Stimulated activated CD8-positive, alpha-beta memory T cell treated with anti-CD3 and anti-CD28 coated beads, Interleukin-2, amount 100 ng/mL, for 1 hour (primary cell): Measurements from ENCODE around the gene SUPT20HL2.
"Not testable (repeated sequence)": the region's sequence is repeated elsewhere in the genome, so short reads cannot be mapped to it uniquely, and the experiment has no call there.

Experiments used
- DNase-seq, 2 donors: peaks; one replicate each; pipeline ENCODE4 v3.0.0-alpha.2; 2020; ENCODE audit warnings: low read depth in 2 of 2

SUPT20HL2 gene

DNA sequence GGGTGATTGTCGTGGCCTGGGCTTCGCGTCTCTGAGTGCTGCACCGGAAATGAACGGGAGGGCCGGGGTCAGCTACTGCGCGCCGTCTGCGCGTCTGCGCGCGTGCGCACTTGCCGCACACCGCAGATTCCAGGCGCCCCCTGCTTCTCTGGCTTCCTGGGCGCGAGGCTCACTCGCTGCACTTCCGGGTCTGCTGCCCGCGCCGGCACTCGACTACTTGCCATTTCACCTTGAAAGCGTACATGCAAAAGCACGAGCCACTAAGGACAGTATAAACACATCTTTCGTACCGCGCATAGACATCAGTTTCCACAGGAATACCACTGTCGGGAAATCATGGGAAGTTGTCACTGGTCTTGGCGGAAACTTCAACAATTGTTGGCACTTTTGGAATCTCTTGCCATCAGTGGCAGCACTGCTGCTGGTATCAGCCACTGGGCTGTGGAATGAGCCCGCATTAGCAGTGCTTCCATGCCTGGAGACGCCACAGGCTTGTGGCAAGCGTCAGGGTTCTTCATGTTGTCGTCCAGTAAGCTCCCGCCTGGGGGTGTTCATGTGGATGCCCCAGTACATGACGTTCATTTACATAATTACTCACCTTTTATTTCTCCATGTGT, at the start of gene SUPT20HL2:
Gene SUPT20HL2, minus strand, starts transcription at position 51 of the 617 bp plus-strand sequence. CDS start 754 bp downstream, outside the sequence.
- no peak for DNase-seq

DNA sequence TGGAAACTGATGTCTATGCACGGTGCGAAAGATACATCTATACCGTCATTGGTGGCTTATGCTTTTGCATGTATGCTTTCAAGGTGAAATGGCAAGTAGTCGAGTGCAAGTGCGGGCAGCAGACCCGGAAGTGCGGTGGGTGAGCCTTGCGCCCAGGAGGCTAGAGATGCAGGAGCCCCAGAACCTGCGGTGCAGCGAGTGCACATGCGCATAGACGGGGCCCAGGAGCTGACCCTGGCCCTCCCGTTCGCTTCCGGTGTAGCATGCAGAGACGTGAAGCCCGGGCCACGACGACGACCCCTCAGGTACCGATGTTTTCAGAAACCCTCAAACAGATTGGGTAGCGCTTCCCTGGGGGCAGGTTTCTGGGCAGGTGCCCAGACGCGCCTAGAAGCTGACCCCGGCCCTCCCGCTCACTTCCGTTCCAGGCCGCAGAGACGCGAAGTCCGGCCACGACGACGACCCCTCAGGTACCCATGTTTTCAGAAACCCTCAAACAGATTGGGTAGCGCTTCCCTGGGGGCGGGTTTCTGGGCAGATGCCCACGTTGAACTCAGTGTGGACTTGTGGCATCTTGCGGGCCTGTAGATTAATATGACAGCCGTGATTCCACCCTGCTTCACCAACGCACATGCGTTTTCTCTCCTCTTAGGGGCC, 48.3 kb upstream of the SUPT20HL2 start:
- not testable (repeated sequence) for DNase-seq

DNA sequence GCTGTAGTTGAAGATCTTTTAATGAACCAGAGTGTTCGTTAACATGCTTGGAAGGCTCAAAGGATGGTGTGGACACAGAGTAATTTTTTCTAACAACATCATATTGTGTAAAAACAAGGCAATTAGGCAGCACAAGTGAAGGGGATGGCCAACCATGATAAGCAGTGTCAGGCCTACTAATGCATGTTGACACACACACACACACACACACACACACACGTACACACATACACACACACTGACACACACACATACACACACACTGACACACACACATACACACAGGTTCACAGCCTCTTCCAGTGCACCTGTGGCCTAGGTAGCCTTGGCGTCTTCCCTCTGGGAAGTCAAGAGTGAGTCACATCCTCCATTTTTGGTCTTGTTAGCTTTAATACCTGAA, 46.4 kb upstream of the SUPT20HL2 start, which contains the start of gene SUPT20HL1:
Gene SUPT20HL1, plus strand, starts transcription at position 368 of the 400 bp plus-strand sequence. CDS start 2,122 bp downstream, outside the sequence.
- DNase-seq = no peak

DNA sequence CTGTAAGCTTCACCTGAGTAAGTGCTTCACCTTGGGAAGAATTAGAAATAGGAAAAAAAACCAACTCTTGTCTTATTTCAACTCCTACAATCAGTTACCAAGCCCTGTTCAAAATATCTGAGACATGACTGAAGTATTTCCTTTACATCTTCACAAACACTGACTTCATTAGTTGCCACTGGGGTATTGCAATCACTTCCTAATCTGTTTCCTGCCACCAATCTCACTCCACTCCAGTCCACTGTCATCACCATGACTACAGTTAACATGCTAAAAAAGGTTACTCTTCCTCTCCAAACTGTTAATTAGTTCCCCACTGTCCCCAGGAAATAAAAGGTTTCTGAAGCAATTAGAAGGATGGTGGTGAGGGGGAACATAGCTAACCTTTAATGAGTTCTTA, 43.2 kb upstream of the SUPT20HL2 start:
- no peak for DNase-seq

DNA sequence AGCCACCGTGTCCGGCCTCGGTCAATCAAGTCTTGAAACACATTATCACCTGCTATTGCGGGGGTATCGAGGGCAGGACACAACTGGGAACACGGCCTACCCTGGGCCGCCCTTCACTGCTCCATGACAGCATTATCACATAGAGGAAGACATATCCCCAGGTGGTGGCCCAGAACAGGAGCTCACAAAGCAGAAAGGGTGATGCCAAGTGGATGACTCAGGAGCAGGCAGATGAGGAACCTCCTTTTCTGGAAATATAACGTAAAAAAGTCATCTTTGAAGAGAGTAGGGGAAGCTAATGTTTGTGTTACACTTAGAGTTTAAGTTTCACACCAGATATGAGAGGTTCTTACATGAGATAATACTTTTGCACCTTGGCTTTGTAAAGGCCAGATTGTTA, 41.2 kb upstream of the SUPT20HL2 start:
- no peak for DNase-seq

DNA sequence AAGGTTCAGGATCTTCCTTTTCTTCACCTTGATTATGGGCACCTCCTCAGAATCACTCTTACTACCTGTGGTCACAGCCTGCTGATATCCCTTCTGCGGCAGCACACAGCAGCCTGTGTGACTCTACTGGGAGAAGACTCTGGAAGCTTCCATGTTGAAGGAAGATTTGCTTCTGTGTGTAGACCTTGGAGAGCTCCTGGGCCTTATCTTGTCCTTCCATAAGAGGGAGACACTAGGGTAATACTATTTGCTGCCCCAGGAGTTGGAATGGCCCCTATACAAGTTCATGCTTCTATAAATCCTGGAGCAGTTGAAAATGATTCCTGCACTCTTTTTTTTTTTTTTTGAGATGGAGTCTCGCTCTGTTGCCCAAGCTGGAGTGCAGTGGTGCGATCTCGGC, 36.3 kb upstream of the SUPT20HL2 start:
- no peak for DNase-seq

DNA sequence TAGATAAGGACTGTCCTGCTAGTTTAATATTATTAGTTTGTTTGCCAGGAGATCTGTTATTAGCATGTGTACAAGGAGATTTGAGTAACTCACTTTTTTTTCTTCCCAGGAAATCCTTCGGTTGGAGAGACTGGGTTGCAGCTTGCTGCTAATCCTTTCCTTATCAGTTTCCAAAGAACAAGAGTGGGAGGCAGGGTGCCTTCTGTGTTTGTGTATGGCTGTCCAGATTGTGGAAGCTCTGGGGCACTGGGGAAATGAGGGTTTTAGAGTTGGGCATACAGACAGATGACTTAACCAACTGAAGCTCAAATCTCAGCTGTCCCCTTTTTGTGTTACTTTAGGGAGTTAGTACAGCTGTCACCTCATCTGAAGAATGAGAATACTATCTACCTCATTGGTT, 34.0 kb upstream of the SUPT20HL2 start:
- DNase-seq = no peak

DNA sequence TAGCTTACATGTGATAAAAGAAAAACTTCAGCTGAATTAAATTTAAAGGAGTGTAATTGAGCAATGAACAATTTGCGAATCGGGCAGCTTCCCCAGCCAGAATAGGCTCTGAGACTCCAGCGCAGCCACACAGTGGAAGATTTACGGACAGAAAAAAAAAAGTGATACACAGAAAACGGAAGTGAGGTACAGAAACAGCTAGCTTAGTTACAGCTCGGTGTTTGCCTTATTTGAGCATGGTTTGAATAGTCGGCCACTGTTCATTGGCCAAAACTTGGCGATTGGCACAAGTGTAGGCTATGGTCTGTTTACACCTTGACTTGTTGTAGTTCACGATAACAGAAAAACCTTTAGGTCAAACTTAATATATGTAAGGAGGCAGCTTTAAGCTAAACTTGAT, 29.9 kb upstream of the SUPT20HL2 start:
- DNase-seq = no peak

DNA sequence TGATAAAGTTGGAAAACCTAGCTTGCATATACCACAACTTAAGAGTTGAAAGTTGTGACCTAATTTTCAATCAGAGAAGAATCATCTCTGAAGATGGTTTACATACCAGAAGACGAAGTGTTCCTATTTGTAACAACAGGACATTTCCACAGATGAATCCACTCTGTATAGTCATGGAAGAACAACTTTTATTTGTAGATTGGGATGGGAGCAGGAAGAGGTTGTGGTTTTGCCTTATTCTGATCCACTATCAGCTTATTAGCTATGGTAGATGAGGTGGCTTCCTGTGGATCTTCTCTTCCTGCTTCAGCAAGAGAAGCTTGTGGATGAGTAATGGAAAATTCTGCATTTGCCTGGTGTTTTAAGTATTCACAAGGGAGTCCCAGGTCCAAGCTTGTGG, 27.9 kb upstream of the SUPT20HL2 start:
- DNase-seq = no peak

DNA sequence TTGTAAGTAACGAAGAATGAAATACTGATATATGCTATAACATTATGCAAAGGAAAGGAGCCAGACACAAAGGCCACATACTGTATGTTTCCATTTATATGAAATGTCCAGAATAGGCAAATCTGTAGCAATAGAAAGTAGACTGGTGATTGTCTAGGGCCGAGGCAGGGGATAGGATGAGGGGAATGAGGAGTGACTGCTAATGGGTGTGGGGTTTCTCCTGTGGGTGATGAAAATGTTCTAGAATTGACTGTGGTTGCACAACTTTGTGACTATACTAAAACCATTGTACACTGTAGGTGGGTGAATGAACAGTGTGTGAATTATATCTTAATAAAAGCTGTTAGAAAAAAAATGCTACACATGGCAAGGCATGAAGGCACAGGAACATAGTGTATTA, 26.6 kb upstream of the SUPT20HL2 start:
- no peak for DNase-seq

DNA sequence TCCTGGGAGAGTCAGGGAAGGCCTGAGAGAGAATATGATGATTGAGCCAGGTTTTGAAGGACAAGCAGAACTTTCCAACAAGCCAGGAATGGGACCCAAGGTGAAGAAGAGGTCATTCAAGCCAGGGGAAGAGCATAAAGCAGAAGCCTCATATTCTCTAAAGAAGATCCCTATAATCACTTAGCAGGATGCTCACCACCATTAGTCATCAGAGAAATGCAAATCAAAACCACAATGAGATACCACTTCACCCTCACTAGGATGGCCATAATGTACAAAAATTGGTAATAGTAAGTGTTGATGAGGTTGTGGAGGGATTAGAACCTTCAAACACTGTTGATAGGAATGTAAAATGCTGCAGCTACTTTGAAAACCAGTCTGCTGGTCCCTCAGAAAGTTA, 26.0 kb upstream of the SUPT20HL2 start:
- no peak for DNase-seq

DNA sequence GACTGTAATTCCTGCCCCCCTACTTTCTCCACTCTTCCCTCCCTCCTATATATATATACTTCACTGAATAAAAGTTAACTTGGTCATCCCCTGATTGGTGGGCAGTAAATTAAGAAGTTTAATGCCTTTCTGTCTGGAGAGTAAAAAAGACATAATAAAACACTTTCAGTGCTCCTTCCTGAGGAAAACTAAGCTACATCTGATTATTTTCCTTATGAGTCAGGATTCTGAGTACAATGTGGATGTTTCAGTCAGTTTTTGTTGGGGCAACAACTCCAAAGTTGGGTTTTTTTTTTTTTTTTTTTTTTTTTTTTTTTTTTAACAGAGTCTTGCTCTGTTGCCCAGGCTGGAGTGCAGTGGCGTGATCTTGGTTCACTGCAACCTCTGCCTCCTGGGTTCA, 22.0 kb upstream of the SUPT20HL2 start:
- no peak for DNase-seq

DNA sequence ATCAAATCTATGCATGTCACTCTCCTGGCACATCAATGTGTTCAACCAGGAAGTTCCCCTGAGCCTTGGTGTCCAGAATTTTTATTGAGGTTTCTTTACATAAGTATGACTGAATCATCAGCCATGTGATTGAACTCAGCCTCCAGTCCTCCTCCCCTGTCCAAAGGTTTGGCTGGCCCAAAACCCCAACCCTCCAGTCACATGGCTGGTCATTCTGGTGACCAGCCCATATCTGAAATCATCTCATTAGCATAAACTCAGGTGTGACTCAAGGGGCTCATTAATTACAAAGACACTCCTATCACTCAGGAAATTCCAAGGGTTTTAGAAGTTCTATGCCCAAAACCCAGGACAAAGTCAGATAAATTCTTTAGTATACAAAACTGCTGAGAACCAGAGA, 20.6 kb upstream of the SUPT20HL2 start:
- DNase-seq = no peak

DNA sequence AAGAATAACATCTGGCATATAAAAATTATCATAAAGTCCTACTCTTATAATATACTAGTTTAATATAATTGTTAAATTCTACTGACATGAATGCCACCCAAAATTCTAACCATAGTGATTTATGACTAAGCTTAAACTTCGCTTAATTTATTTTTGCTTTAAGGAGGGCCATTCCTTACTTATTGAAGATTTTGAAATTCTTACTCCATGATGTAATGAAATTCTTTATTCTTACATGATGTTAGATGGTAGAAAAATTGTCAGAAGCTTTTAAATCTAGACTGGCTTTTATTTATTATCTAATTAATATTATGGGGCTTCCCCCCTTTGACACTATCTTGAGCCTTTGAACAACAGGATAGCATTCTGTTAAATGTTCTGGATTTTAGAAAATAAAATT, 19.5 kb upstream of the SUPT20HL2 start:
- no peak for DNase-seq

DNA sequence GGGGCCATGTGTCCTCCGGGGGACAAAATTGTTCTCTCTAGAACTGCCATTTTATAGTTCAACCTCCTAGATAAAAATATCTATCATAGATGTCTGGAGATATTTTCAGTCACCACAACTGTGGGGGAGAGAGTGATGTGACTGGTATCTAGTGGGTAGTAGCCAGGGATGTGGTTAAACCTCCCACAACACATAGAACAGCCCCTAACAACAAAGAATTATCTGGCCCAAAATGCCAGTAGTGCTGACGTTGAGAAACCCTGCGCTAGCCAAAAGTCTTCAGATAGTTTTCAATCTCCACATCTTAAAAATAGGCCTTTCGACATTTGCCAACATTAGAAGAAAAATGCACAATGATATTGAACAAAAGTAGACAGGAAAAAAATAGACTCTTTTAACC, 19.0 kb upstream of the SUPT20HL2 start:
- no peak for DNase-seq

DNA sequence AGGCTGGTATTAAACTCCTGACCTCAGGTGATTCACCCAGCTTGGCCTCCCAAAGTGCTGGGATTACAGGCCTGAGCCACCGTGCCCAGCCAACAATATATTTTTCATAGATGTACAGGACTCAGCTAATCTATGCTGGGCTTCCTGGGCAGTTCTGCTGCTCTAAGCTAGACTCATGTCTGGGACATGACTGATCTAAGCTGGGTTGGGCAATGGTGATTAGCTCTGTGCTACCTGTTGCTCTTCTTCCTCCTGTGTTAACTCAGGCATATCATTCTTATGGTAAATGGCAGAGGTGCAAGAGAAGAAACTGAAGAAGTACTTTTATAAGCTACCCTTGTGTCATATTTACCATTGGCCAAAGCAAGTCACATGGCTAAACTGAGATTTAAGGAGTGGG, 11.4 kb upstream of the SUPT20HL2 start:
- DNase-seq = no peak

DNA sequence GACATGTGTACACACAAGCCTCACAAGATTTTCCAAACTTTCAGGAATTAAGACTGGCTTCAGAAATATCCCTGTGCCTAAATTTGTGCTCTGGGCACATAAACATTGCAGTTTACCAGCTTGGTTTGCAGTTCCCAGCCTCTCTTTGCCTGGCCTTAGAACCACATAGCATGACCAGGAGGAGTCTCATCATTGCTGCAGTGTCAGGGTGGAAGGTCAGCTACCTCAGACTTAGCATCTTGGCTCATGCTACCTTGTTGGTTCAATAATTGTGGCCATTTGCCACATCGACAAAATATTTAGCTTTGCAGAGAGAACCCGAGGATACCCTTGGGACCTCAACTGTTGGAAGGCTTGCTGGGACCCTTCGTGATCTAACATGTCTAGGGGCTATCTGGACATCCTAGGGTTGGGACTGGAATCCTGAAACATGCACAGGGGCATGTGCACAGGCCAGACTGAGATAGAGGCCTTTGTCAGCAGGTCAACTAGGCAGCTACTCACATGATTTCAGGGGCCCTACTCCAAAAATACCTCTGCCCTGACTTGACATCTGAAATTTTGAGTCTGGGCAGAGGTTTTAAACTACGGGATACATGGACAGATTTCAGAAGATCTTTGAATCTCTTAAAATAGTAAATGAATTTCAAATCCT, 8.0 kb upstream of the SUPT20HL2 start:
- DNase-seq = no peak

DNA sequence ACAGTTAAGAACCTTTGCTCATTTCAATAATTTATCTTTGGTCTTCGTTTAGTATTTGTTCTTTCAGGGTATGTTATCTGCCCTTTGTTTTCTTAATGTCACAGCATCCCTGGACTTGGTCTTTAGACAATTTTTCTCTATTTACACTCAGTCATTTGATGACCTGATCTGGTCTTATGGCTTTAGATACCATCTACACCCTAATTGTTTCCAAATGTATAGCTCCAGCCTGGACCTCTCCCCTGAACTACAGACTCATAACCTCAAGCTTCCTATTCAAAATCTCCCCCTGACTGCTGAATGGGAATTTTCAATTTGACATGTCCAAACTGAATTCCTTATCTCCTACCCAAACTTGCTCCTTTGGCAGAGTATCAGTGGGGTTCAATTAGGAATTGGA, 3.7 kb upstream of the SUPT20HL2 start:
- DNase-seq = no peak

DNA sequence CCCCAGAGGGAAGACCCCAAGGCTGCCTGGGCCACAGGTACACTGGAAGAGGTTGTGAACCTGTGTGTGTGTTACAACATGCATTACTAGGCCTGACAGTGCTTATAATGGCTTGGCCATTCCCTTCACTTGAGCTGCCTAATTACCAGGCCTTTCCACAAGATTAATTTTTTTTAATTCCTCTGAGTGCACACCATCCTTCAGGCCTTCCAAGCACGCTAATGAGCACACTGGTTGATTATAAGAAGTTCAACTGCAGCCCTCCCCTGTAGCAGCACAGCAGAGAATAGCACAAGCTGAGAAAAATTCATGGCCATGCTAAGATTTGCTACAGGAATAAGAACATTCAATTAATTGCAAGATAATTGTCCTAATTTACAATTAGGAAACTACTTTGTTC, 2.2 kb upstream of the SUPT20HL2 start:
- no peak for DNase-seq

DNA sequence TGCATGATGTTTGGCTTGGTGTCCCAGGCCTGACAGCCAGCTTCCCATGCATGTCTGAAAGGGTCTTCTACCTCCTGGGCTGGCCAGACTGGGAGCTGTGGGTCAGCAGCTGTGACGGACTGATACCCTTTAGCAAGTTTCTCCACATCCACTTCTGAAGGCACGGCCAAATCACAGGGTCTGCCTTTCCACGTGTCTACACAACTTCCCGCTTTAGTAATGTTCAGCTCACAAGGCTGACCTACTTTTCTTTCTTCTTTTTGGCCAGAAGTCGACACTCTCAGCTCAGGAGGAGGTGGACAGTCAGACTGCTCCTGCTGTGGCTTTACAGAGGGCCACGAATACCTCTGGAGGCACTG, 1.6 kb downstream of the SUPT20HL2 start:
- not testable (repeated sequence) for DNase-seq

DNA sequence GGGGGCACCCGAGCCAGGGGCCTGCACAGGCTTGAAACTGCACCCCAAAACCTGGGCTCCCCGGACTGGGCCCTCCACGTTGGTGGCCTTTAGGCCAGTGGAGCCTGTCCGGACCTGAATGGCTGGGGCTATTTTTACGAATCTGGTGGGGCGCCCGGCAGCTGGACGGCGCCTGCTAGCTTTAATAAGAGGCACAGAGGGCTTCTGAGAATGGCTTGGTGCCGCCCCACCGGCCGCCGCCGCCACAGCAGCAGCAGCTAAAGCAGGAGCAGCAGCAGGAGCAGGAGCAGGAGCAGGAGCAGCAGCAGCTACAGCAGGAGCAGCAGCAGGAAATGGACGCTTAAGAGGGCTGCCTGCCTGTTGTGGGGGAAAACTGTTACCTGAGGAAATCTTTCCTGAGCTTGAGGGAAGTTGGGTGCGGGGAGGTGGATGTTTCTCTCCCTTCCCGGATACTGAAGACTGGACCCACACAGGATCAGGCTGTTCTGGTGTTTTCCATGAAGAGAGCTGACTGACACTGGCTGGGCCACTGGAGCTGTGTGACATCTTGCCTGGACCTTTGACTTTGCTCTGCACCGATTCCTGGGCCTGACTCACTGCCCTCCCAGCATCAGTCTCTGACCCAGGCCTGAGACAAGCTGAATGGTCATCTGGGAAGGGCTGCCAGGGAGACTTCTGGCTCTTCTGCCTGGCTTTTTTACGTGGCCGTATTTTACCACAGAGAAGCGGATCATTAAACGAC, 2.2 kb downstream of the SUPT20HL2 start:
- DNase-seq = not testable (repeated sequence)

DNA sequence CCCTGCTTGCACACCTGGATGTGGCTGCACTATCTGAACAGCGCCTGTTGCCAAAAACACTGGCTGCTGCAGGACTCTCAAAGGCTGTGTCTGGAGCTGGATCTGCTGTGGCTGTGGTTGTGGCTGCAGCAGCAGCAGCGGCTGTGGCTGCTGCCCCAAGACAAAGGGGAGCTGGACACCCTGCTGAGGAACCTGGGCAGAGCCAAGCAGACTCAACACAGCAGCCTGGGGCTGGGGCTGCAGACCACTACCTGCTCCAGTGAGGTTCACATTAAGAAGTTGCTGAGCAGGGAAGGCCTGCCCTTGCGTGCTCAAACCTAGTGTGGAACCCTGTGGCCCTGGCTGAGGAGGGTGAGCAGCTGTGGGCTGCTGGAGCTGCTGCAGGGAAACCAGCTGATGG, 3.0 kb downstream of the SUPT20HL2 start:
- not testable (repeated sequence) for DNase-seq
